Airway epithelial cell (primary cell): ENCODE measurements around the gene MCCC2. TPM values are rescaled to one million over a fixed set of nuclear protein-coding genes. Genes with fewer than 3 reads are reported as not detected.

Experiments used
- total RNA-seq: library from RNA; depleted of rRNA; stranded (reverse); fragments of >200 nt; gene quantifications from 2 replicates; pipeline ENCODE4 v1.2.3, GENCODE V29; 2015

MCCC2 gene
- total RNA-seq, result 35.1 and 36.3 TPM in 2 replicates

DNA sequence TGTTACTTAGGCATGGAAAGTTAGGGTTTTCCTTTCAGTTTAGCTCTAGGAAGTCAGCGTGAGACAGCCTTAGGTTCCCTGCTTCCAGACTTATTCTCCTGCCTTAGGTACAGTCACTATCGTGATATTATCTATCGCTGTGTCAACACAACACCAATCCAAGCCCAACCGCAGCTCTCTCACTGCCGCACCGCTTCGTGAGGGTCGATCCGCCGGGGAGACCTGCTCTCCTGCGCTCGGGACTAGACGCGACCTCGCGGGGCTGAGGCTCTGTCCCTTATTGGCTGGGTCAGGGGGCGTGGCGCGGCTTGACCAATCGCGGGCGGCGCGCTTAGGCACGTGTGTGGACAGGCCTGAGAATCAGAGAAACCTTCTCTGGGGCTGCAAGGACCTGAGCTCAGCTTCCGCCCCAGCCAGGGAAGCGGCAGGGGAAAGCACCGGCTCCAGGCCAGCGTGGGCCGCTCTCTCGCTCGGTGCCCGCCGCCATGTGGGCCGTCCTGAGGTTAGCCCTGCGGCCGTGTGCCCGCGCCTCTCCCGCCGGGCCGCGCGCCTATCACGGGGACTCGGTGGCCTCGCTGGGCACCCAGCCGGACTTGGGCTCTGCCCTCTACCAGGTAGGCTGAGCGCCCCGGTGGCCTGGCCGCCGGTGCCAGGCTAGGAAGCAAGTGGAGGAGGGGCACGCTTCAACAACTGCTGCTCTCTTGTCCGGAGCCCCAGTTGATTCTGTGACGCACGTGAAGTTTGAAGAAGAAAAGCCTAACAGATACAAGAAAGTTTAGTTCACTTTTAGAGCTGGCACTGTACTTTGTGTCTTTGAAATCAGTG is at the start of gene MCCC2:
TSS of gene MCCC2 (plus strand) at position 400 of the 825 bp plus-strand sequence. CDS start at position 486, 86 bp downstream.

Other genes starting within 250 kb of the MCCC2 start
- 10.0 and 10.6 TPM in 2 replicates for gene BDP1, start 131.7 kb upstream of the MCCC2 start, total RNA-seq
- not detected in 2 replicates for gene CARTPT, start 131.9 kb downstream of the MCCC2 start, total RNA-seq